Esophagus muscularis mucosa (tissue), 3 donors: Measurements from ENCODE around the gene CDRT4.

Experiments
- POLR2A ChIP-seq: fragments of 450-650 bp; IDR thresholded peaks from one replicate; pipeline ENCODE4 v1.6.1; 2017; ENCODE audit warnings: antibody characterized with exemption, moderate library complexity, mild to moderate bottlenecking, low read depth
- POLR2AphosphoS5 ChIP-seq, 2 donors: sonication (generic); formaldehyde crosslinking; IDR thresholded peaks; one replicate each; pipeline ENCODE4 v1.6.1; 2017; ENCODE audit warnings: antibody characterized with exemption in 2 of 2
- TF ChIP-seq, protein P1 (sequence below), 3 experiments: fragments of 200-600 bp in 2 of 3; fragments of 450-650 bp in 1 of 3; sonication (generic) in 2 of 3; IDR thresholded peaks; one replicate each; pipeline ENCODE4 v1.5.1; 2017 to 2019; ENCODE audit warnings: antibody characterized with exemption in 3 of 3, mild to moderate bottlenecking in 2 of 3, moderate library complexity in 1 of 3

GRCh38 chr17:15413101-15413771 lies 54.2 kb downstream of the CDRT4 start:
- TF ChIP-seq POLR2A (no peak), POLR2AphosphoS5 (IDR thresholded peaks at IDR 0.05) (no peak)
- TF ChIP-seq, protein P1, sequence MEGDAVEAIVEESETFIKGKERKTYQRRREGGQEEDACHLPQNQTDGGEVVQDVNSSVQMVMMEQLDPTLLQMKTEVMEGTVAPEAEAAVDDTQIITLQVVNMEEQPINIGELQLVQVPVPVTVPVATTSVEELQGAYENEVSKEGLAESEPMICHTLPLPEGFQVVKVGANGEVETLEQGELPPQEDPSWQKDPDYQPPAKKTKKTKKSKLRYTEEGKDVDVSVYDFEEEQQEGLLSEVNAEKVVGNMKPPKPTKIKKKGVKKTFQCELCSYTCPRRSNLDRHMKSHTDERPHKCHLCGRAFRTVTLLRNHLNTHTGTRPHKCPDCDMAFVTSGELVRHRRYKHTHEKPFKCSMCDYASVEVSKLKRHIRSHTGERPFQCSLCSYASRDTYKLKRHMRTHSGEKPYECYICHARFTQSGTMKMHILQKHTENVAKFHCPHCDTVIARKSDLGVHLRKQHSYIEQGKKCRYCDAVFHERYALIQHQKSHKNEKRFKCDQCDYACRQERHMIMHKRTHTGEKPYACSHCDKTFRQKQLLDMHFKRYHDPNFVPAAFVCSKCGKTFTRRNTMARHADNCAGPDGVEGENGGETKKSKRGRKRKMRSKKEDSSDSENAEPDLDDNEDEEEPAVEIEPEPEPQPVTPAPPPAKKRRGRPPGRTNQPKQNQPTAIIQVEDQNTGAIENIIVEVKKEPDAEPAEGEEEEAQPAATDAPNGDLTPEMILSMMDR (IDR thresholded peaks at IDR 0.05): no peak
